ENCODE data around the gene BMP6.

DNA sequence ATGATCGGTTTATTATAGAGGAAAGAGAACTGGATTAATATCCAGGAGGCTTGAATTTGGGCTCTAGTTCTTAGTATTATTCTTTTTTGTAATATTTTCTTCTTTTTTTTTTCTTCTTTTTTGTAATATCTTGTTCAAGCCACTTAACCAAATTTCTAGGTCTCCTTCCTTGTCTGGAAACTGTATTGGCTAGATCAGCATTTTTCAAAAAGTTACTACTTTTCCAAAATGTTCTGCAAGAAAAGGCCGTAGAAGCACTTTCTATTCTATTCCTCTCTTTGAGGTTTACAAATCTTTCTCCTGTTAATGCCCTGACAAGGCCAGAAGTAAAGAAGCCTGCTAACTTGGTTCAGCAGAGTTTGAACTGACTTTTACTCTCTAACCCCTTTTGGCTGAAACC, 12.0 kb downstream of the BMP6 start:
- TF ChIP-seq, protein P1, sequence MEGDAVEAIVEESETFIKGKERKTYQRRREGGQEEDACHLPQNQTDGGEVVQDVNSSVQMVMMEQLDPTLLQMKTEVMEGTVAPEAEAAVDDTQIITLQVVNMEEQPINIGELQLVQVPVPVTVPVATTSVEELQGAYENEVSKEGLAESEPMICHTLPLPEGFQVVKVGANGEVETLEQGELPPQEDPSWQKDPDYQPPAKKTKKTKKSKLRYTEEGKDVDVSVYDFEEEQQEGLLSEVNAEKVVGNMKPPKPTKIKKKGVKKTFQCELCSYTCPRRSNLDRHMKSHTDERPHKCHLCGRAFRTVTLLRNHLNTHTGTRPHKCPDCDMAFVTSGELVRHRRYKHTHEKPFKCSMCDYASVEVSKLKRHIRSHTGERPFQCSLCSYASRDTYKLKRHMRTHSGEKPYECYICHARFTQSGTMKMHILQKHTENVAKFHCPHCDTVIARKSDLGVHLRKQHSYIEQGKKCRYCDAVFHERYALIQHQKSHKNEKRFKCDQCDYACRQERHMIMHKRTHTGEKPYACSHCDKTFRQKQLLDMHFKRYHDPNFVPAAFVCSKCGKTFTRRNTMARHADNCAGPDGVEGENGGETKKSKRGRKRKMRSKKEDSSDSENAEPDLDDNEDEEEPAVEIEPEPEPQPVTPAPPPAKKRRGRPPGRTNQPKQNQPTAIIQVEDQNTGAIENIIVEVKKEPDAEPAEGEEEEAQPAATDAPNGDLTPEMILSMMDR (IDR thresholded peaks at IDR 0.05; ENCODE audit: poor library complexity, severe bottlenecking) = no peak
- TF ChIP-seq POLR2AphosphoS5 (IDR thresholded peaks at IDR 0.05) (no peak), EP300 (conservative IDR thresholded peaks at IDR 0.05; ENCODE audit: poor library complexity, severe bottlenecking) (no peak), TAF1 (IDR thresholded peaks at IDR 0.05; ENCODE audit: low read depth) (no peak), REST (IDR thresholded peaks at IDR 0.05; ENCODE audit: borderline replicate concordance) (no peak)

Data from neural cell (in vitro differentiated cells).